GM23248 (cell line): ENCODE measurements around the gene PPP2R2D. TPM values are rescaled to one million over a fixed set of nuclear protein-coding genes. Genes with fewer than 3 reads are reported as not detected.

ENCODE experiments used
- DNase-seq: peaks from one replicate; pipeline ENCODE4 v3.0.0-alpha.2; 2015
- H2AFZ ChIP-seq: fragments of 200-600 bp; sonication (generic); 2 replicates; pipeline ENCODE4 v1.6.1; 2016; ENCODE audit warnings: antibody characterized with exemption
- H3F3A ChIP-seq: fragments of 200-600 bp; sonication (generic); 2 replicates; pipeline ENCODE4 v1.6.1; 2016; ENCODE audit warnings: mild to moderate bottlenecking, antibody characterized with exemption, mixed run types; ENCODE audit not compliant: insufficient read depth
- H3K27ac ChIP-seq: fragments of 200-600 bp; sonication (generic); 2 replicates; pipeline ENCODE4 v1.5.1; 2016; ENCODE audit warnings: mild to moderate bottlenecking
- H3K27me3 ChIP-seq: fragments of 200-600 bp; sonication (generic); replicated peaks from 2 replicates; pipeline ENCODE4 v1.6.1; 2016; ENCODE audit warnings: mild to moderate bottlenecking; ENCODE audit not compliant: insufficient read depth
- H3K36me3 ChIP-seq: fragments of 200-600 bp; sonication (generic); 2 replicates; pipeline ENCODE4 v1.6.1; 2016; ENCODE audit warnings: low read depth, mild to moderate bottlenecking
- H3K4me1 ChIP-seq: fragments of 200-600 bp; sonication (generic); 2 replicates; pipeline ENCODE4 v1.6.1; 2016; ENCODE audit warnings: mild to moderate bottlenecking; ENCODE audit not compliant: insufficient read depth
- H3K4me2 ChIP-seq: fragments of 200-600 bp; sonication (generic); one replicate; pipeline ENCODE4 v1.6.1; 2016; ENCODE audit warnings: mild to moderate bottlenecking; ENCODE audit not compliant: unreplicated experiment
- H3K4me3 ChIP-seq: fragments of 200-600 bp; sonication (generic); 2 replicates; pipeline ENCODE4 v1.5.1; 2016; ENCODE audit warnings: mild to moderate bottlenecking
- H3K79me2 ChIP-seq: fragments of 200-600 bp; sonication (generic); 2 replicates; pipeline ENCODE4 v1.6.1; 2016; ENCODE audit warnings: mild to moderate bottlenecking; ENCODE audit not compliant: insufficient read depth
- H3K9ac ChIP-seq: fragments of 200-600 bp; sonication (generic); 2 replicates; pipeline ENCODE4 v1.6.1; 2016; ENCODE audit warnings: mild to moderate bottlenecking
- H3K9me2 ChIP-seq: fragments of 200-600 bp; sonication (generic); 2 replicates; pipeline ENCODE4 v1.6.1; 2016; ENCODE audit warnings: mixed run types, mild to moderate bottlenecking, moderate library complexity; ENCODE audit not compliant: insufficient read depth
- H3K9me3 ChIP-seq: fragments of 200-600 bp; sonication (generic); one replicate; pipeline ENCODE4 v1.6.1; 2017; ENCODE audit warnings: low read depth
- H4K20me1 ChIP-seq: fragments of 200-600 bp; sonication (generic); 2 replicates; pipeline ENCODE4 v1.6.0; 2016; ENCODE audit not compliant: insufficient read depth
- EZH2 ChIP-seq: fragments of 200-600 bp; sonication (generic); IDR thresholded peaks from 2 replicates; pipeline ENCODE4 v1.6.1; 2018; ENCODE audit warnings: antibody characterized with exemption, mild to moderate bottlenecking; ENCODE audit not compliant: insufficient read depth, poor library complexity, severe bottlenecking
- EZH2phosphoT487 ChIP-seq: fragments of 200-600 bp; sonication (generic); IDR thresholded peaks from 2 replicates; pipeline ENCODE4 v1.6.1; 2018; ENCODE audit warnings: antibody characterized with exemption, moderate library complexity, mild to moderate bottlenecking, low read depth; ENCODE audit not compliant: insufficient read depth
- WGBS, 2 experiments: methylation state at CpG; one replicate each; pipeline ENCODE4 v1.1.6; 2015 to 2017; ENCODE audit warnings: low lambda C conversion rate in 2 of 2, low coverage in 1 of 2; ENCODE audit errors: missing lambda C conversion rate in 2 of 2; 5-methylcytosine and 5-hydroxymethylcytosine counted together
- in situ Hi-C: fragments of 300-500 bp; cut with MboI; formaldehyde crosslinking; loops from 2 replicates; pipeline ENCODE4 v1.15.0; 2020
- polyA plus RNA-seq: library from polyadenylated mRNA; unstranded; fragments of >200 nt; fragmentation: Nextera tagmentation; extraction: Ambion mirVana; gene quantifications from 2 replicates; pipeline ENCODE4 v1.2.1, GENCODE V29; 2016
- total RNA-seq: library from RNA; depleted of rRNA; stranded (reverse); fragments of >200 nt; shearing (Covaris generic); gene quantifications from 2 replicates; pipeline ENCODE4 v1.2.3, GENCODE V29; 2014

The PPP2R2D gene
- total and polyA plus RNA-seq, 2 experiments from 2014 or later = 18.5 to 26.2 TPM

GRCh38 chr10:131933016-131933695, 32.3 kb downstream of the PPP2R2D start:
- no peak for DNase-seq
- H4K20me1 ChIP-seq = no peaks in the 10 kb centered on the region; the same call in none of the 2 replicates
- TF ChIP-seq EZH2 (no peak), EZH2phosphoT487 (no peak)

GRCh38 chr10:131933696-131934086, 32.9 kb downstream of the PPP2R2D start:
- in situ Hi-C loops = no loop called here
- no peaks in the 10 kb centered on the region for H3K4me1 ChIP-seq
- no peak overlapping the region for H3K9ac ChIP-seq
- H3K27me3 ChIP-seq = no peaks in the 10 kb centered on the region
- H3K9me3 ChIP-seq = no peaks in the 10 kb centered on the region
- no peak for TF ChIP-seq EZH2
- no peak for TF ChIP-seq EZH2phosphoT487
- WGBS, 2 experiments = 97 to 100% methylated on average over 2 of the region's 2 CpGs
- H3K4me2 ChIP-seq = no peak overlapping the region
- no peaks in the 10 kb centered on the region; the same call in 1 of the 2 replicates for H4K20me1 ChIP-seq
- no peak overlapping the region for H2AFZ ChIP-seq
- DNase-seq = no peak
- no peak overlapping the region for H3K4me3 ChIP-seq
- no peaks in the 10 kb centered on the region for H3K36me3 ChIP-seq
- no peaks in the 10 kb centered on the region for H3K9me2 ChIP-seq
- H3F3A ChIP-seq = no peaks in the 10 kb centered on the region
- peaks cover 100% of the 10 kb centered on the region for H3K79me2 ChIP-seq
- H3K27ac ChIP-seq = no peak overlapping the region

More at GRCh38 chr10:131933016-131933695, 32.3 kb downstream of the PPP2R2D start:
- Histone ChIP-seq H3K9me2 (no peaks in the 10 kb centered on the region), H2AFZ (no peak overlapping the region), H3K9ac (no peak overlapping the region), H3K36me3 (no peaks in the 10 kb centered on the region), H3K27me3 (no peaks in the 10 kb centered on the region), H3K79me2 (peaks cover 100% of the 10 kb centered on the region), H3K27ac (no peak overlapping the region), H3F3A (no peaks in the 10 kb centered on the region), H3K4me2 (no peak overlapping the region), H3K4me1 (no peaks in the 10 kb centered on the region), H3K4me3 (no peak overlapping the region), H3K9me3 (no peaks in the 10 kb centered on the region)
- 94 to 95% methylated on average over 18 of the region's 18 CpGs for WGBS, 2 experiments
- in situ Hi-C loops = no loop called here

- no peak for DNase-seq
- H3K4me1 ChIP-seq = no peaks in the 10 kb centered on the region
- no peak overlapping the region for H3K27ac ChIP-seq
- no peaks in the 10 kb centered on the region for H3K9me2 ChIP-seq
- no peaks in the 10 kb centered on the region for H3K27me3 ChIP-seq
- TF ChIP-seq EZH2 (no peak), EZH2phosphoT487 (no peak)
- in situ Hi-C loops = no loop called here
- H3K4me2 ChIP-seq = no peak overlapping the region
- H3K9ac ChIP-seq = no peak overlapping the region
- H3K9me3 ChIP-seq = no peaks in the 10 kb centered on the region
- no peaks in the 10 kb centered on the region for H3F3A ChIP-seq
- no peaks in the 10 kb centered on the region for H3K36me3 ChIP-seq
- no peak overlapping the region for H2AFZ ChIP-seq
- no peaks in the 10 kb centered on the region; the same call in 1 of the 2 replicates for H4K20me1 ChIP-seq
- 94% methylated on average over 8 of the region's 8 CpGs for WGBS, 2 experiments
- no peak overlapping the region for H3K4me3 ChIP-seq
- H3K79me2 ChIP-seq = peaks cover 93% of the 10 kb centered on the region
Measured at GRCh38 chr10:131934769-131935168, 34.0 kb downstream of the PPP2R2D start.

- TF ChIP-seq EZH2 (no peak), EZH2phosphoT487 (no peak)
- Histone ChIP-seq H4K20me1 (no peaks in the 10 kb centered on the region; the same call in 1 of the 2 replicates), H3K4me2 (no peak overlapping the region), H3F3A (no peaks in the 10 kb centered on the region), H3K9me3 (no peaks in the 10 kb centered on the region), H3K36me3 (no peaks in the 10 kb centered on the region), H2AFZ (no peak overlapping the region), H3K27me3 (no peaks in the 10 kb centered on the region), H3K4me1 (no peaks in the 10 kb centered on the region), H3K9ac (no peak overlapping the region), H3K79me2 (peaks cover 93% of the 10 kb centered on the region), H3K27ac (no peak overlapping the region), H3K9me2 (no peaks in the 10 kb centered on the region), H3K4me3 (no peak overlapping the region)
- in situ Hi-C loops = no loop called here
- WGBS, 2 experiments = 95 to 100% methylated on average over 1 of the region's 1 CpG
- DNase-seq = no peak
Measured at GRCh38 chr10:131935260-131935659, 34.5 kb downstream of the PPP2R2D start.
